NCI-H1048 (cell line): ENCODE measurements around the gene MSI2.

Experiments used
- DNase-seq: peaks from one replicate; lab custom pipeline; 2025; lab: John Stamatoyannopoulos, UW

MSI2 gene

GRCh38 chr17:57461082-57461481, 204.8 kb downstream of the MSI2 start:
- DNase-seq = no peak

GRCh38 chr17:57462007-57462579, 205.8 kb downstream of the MSI2 start:
- no peak for DNase-seq

- DNase-seq = no peak
Observed at GRCh38 chr17:57463103-57463885, 207.0 kb downstream of the MSI2 start.

- no peak for DNase-seq
Observed at GRCh38 chr17:57464191-57464864, 208.0 kb downstream of the MSI2 start.

- DNase-seq = no peak
Observed at GRCh38 chr17:57465610-57466009, 209.3 kb downstream of the MSI2 start.

- DNase-seq = no peak
Observed at GRCh38 chr17:57466017-57466471, 209.7 kb downstream of the MSI2 start.

GRCh38 chr17:57466521-57466920, 210.2 kb downstream of the MSI2 start:
- no peak for DNase-seq

- no peak for DNase-seq
Observed at GRCh38 chr17:57467226-57467625, 210.9 kb downstream of the MSI2 start.

GRCh38 chr17:57467801-57468200, 211.5 kb downstream of the MSI2 start:
- DNase-seq = no peak

GRCh38 chr17:57468932-57469775, 212.8 kb downstream of the MSI2 start:
- no peak for DNase-seq

- DNase-seq = no peak
Observed at GRCh38 chr17:57470906-57471305, 214.6 kb downstream of the MSI2 start.

GRCh38 chr17:57471868-57472368, 215.6 kb downstream of the MSI2 start:
- DNase-seq = no peak

- DNase-seq = no peak
Observed at GRCh38 chr17:57475796-57476195, 219.5 kb downstream of the MSI2 start.

GRCh38 chr17:57477522-57478362, 221.4 kb downstream of the MSI2 start:
- DNase-seq = no peak

- DNase-seq = no peak
Observed at GRCh38 chr17:57478478-57479250, 222.3 kb downstream of the MSI2 start.

GRCh38 chr17:57480438-57481196, 224.3 kb downstream of the MSI2 start:
- no peak for DNase-seq

- no peak for DNase-seq
Observed at GRCh38 chr17:57481910-57482391, 225.6 kb downstream of the MSI2 start.

GRCh38 chr17:57482657-57483056, 226.3 kb downstream of the MSI2 start:
- no peak for DNase-seq

- no peak for DNase-seq
Observed at GRCh38 chr17:57484081-57484666, 227.9 kb downstream of the MSI2 start.
